Measurements from ENCODE around the gene ABR. TPM values are rescaled to one million over a fixed set of nuclear protein-coding genes. Genes with fewer than 3 reads are reported as not detected.

ABR gene
- total and polyA plus RNA-seq, 2 of the 8 experiments (the other 6 are each of a cell fraction or from before 2014, with no cell fraction given), result 44.8 to 47.2 TPM

DNA sequence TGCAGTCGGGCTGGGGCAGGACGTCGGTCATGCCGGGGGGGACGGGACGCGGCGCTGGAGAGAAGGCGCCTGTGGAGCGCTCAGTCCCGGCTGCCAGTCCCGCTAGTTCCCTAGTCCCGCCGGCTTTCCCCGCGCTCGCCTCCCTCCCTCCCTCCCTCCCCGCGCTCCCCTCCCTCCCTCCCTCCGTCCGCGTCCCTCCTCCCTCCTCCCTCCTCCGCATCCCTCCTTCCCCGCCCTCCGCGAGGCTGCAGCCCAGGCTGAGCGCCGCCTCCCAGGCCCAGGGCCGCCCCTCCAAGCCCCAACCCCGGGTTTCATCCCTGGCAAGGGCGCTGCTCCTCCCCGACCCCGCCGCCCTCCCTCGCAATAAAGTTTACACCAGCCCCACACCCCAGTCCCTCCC lies 148.1 kb downstream of the ABR start:
- peak in 1 of 2 experiments; percentile 73 for DNase-seq (ENCODE audit: low read depth in 1 of 2, low spot score in 2 of 2)
- Histone ChIP-seq H4K5ac (ENCODE audit: insufficient read length, low read depth, low read length) (no peak overlapping the region), H3K27me3 (replicated peaks in 1 of 4; ENCODE audit: control insufficient read depth in 3 of 4, extremely low read depth in 1 of 4, insufficient read depth in 3 of 4, low read length in 3 of 4) (peaks cover 0 to 14% (median 7%) of the 10 kb centered on the region in 4 experiments; a peak in 5 of 7 replicates), H3K14ac (ENCODE audit: insufficient read length) (no peak overlapping the region), H4K20me1 (replicated peaks in 1 of 2; ENCODE audit: control insufficient read depth in 1 of 2, insufficient read depth in 2 of 2, low read length in 2 of 2) (peaks cover 3 to 17% of the 10 kb centered on the region in 2 experiments), H3K23ac (ENCODE audit: insufficient read length) (no peak overlapping the region), H3K27ac (ENCODE audit: low read depth, low read length) (no peak overlapping the region), H4K8ac (ENCODE audit: extremely low read depth, insufficient read depth, low read length) (no peak overlapping the region), H3K79me2 (ENCODE audit: control insufficient read depth in 1 of 2, insufficient read depth in 2 of 2, low read length in 2 of 2) (no peaks in the 10 kb centered on the region), H3K56ac (replicated peaks; ENCODE audit: insufficient read length, low read depth, low read length) (no peak overlapping the region), H3K9me3 (ENCODE audit: insufficient read depth in 2 of 2, low read depth in 1 of 2, low read length in 1 of 2) (no peaks in the 10 kb centered on the region), H2AFZ (ENCODE audit: low read length) (no peak overlapping the region), H3K23me2 (ENCODE audit: low read depth, low read length) (peaks cover 7% of the 10 kb centered on the region; the same call in 1 of the 2 replicates), H3K4ac (replicated peaks; ENCODE audit: insufficient read length, low read depth, low read length) (no peak overlapping the region), H3K4me2 (ENCODE audit: insufficient read depth in 1 of 2, low read depth in 2 of 2, low read length in 2 of 2) (peak overlapping the region; percentile 26 to 73), H4K91ac (replicated peaks; ENCODE audit: insufficient read length, low read length) (no peak overlapping the region), H3K79me1 (ENCODE audit: low read depth, low read length) (no peaks in the 10 kb centered on the region), H2BK12ac (ENCODE audit: low read depth, low read length) (no peak overlapping the region), H3K4me3 (ENCODE audit: extremely low read depth in 1 of 4, insufficient read depth in 2 of 4, low read depth in 3 of 4, low read length in 4 of 4) (peak overlapping the region; percentile 32 to 70 (median 36)), H2BK120ac (replicated peaks; ENCODE audit: low read depth, low read length) (no peak overlapping the region), H3K4me1 (replicated peaks in 1 of 4; ENCODE audit: control insufficient read depth in 3 of 4, insufficient read depth in 4 of 4, low read length in 3 of 4) (peaks cover 0 to 9% (median 3%) of the 10 kb centered on the region in 4 experiments; a peak in 3 of 7 replicates), H2BK20ac (ENCODE audit: low read length) (no peak overlapping the region), H3K9ac (replicated peaks in 1 of 4; ENCODE audit: extremely low read depth in 1 of 4, low read depth in 3 of 4, low read length in 3 of 4) (no peak overlapping the region), H3K18ac (ENCODE audit: extremely low read depth, low read length) (no peak overlapping the region), H3K36me3 (ENCODE audit: control insufficient read depth in 2 of 4, insufficient read depth in 4 of 4, low read length in 3 of 4) (no peaks in the 10 kb centered on the region; a peak in 1 of 8 replicates), H2AK5ac (ENCODE audit: low read depth, low read length) (no peak overlapping the region), H2BK15ac (ENCODE audit: low read length) (no peak overlapping the region), H2BK5ac (ENCODE audit: low read depth, low read length) (no peak overlapping the region)
- no peak for FAIRE-seq
- ChIA-PET POLR2A (ENCODE audit: partially characterized antibody) (no interaction called here), CTCF (ENCODE audit: partially characterized antibody) (interaction anchor here (1.0 to 1.2 kb wide), 2 partner anchors 12 to 51 kb away, joined by 3 read pairs; no protein-coding TSS in a partner anchor)
- no peak for TF ChIP-seq BRCA1 (IDR thresholded peaks at IDR 0.05; ENCODE audit: low read depth, low read length)
- TF ChIP-seq, protein P1, sequence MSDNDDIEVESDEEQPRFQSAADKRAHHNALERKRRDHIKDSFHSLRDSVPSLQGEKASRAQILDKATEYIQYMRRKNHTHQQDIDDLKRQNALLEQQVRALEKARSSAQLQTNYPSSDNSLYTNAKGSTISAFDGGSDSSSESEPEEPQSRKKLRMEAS (IDR thresholded peaks at IDR 0.05), result no peak
- TF ChIP-seq FOSL1 (IDR thresholded peaks at IDR 0.05; ENCODE audit: insufficient read depth, low read depth, low read length), result no peak
- TF ChIP-seq HDAC2 (IDR thresholded peaks at IDR 0.05; ENCODE audit: borderline replicate concordance in 1 of 2, low read depth in 2 of 2, low read length in 2 of 2), result no peak
- no peak for TF ChIP-seq KDM4A (IDR thresholded peaks at IDR 0.05; ENCODE audit: low read depth, low read length, severe bottlenecking)
- no peak for TF ChIP-seq CHD2 (IDR thresholded peaks at IDR 0.05; ENCODE audit: low read length)
- TF ChIP-seq RBBP5 (IDR thresholded peaks at IDR 0.05; ENCODE audit: borderline replicate concordance, low read depth, low read length), result no peak
- no peak for TF ChIP-seq RAD21 (IDR thresholded peaks at IDR 0.05 in 1 of 2, conservative IDR thresholded peaks at IDR 0.05 in 1 of 2; ENCODE audit: low read depth in 2 of 2, low read length in 2 of 2)
- WGBS, 2 experiments (ENCODE audit: extremely low coverage in 1 of 2, insufficient coverage in 1 of 2, insufficient read length in 1 of 2, insufficient replicate concordance in 2 of 2, low coverage in 1 of 2, low lambda C conversion rate in 2 of 2, missing lambda C conversion rate in 1 of 2), result no CpG with 5 or more reads among the region's 35 CpGs
